CD4-positive, CD25-positive, alpha-beta regulatory T cell (primary cell): Measurements from ENCODE around the gene GPX6. TPM values are rescaled to one million over a fixed set of nuclear protein-coding genes. Genes with fewer than 3 reads are reported as not detected.

Source experiments
- ATAC-seq, 2 donors: fragments of 150-1000 bp; cut with Tn5 transposase; one replicate each; pipeline ENCODE4 v1.10.0; 2021; ENCODE audit warnings: low read depth in 2 of 2, moderate number of reproducible peaks in 2 of 2, moderate library complexity in 1 of 2
- DNase-seq, 3 donors: peaks; one replicate each; pipeline versions ENCODE4 v3.0.0 to v3.0.0-alpha.2; 2012 to 2022; ENCODE audit warnings: mixed read lengths in 1 of 3
- H3K27ac ChIP-seq: one replicate; pipeline ENCODE4 v1.7.0; 2013; ENCODE audit warnings: mild to moderate bottlenecking, low read length; ENCODE audit not compliant: insufficient read depth, poor library complexity, severe bottlenecking
- H3K27me3 ChIP-seq: one replicate; pipeline ENCODE4 v1.7.0; 2013; ENCODE audit warnings: low read length; ENCODE audit not compliant: control insufficient read depth, insufficient read depth
- H3K36me3 ChIP-seq: one replicate; pipeline ENCODE4 v1.7.0; 2013; ENCODE audit warnings: mild to moderate bottlenecking, low read length, moderate library complexity; ENCODE audit not compliant: control insufficient read depth, insufficient read depth
- H3K4me1 ChIP-seq: 2 replicates; pipeline ENCODE4 v1.7.0; 2013; ENCODE audit warnings: mild to moderate bottlenecking, low read length; ENCODE audit not compliant: insufficient read depth, control insufficient read depth, poor library complexity, severe bottlenecking
- H3K4me3 ChIP-seq: one replicate; pipeline ENCODE4 v1.7.0; 2013; ENCODE audit warnings: low read depth, mild to moderate bottlenecking, low read length, moderate library complexity
- H3K9me3 ChIP-seq, 2 experiments: 1 replicate in 1 of 2; 2 replicates in 1 of 2; pipeline ENCODE4 v1.7.0; 2013; ENCODE audit warnings: low read length in 2 of 2, mild to moderate bottlenecking in 1 of 2, moderate library complexity in 1 of 2; ENCODE audit not compliant: control insufficient read depth in 2 of 2
- H3K27ac Mint-ChIP-seq, 3 donors: one replicate each; pipeline ENCODE4 v1.8.0; 2020 to 2022; ENCODE audit warnings: mild to moderate bottlenecking in 3 of 3, mixed read lengths in 3 of 3, moderate library complexity in 2 of 3
- H3K27me3 Mint-ChIP-seq: one replicate; pipeline ENCODE4 v1.8.0; 2022; ENCODE audit warnings: mild to moderate bottlenecking, mixed read lengths
- H3K36me3 Mint-ChIP-seq: one replicate; pipeline ENCODE4 v1.8.0; 2020; ENCODE audit warnings: mixed read lengths
- H3K4me1 Mint-ChIP-seq, 4 donors: one replicate each; pipeline ENCODE4 v1.8.0; 2020 to 2022; ENCODE audit warnings: mixed read lengths in 4 of 4, mild to moderate bottlenecking in 1 of 4
- H3K4me3 Mint-ChIP-seq, 4 donors: one replicate each; pipeline ENCODE4 v1.8.0; 2020 to 2022; ENCODE audit warnings: mild to moderate bottlenecking in 4 of 4, mixed read lengths in 4 of 4, moderate library complexity in 3 of 4
- H3K9me3 Mint-ChIP-seq, 7 donors: one replicate each; pipeline ENCODE4 v1.8.0; 2020 to 2022; ENCODE audit warnings: mixed read lengths in 7 of 7, mild to moderate bottlenecking in 3 of 7, moderate library complexity in 2 of 7
- polyA plus RNA-seq, 4 donors: library from polyadenylated mRNA; unstranded; fragments of 300-500 nt; fragmentation: Illumina TruSeq; gene quantifications; one replicate each; pipeline ENCODE4 v1.2.3, GENCODE V29; 2021
- total RNA-seq: library from RNA; stranded (reverse); gene quantifications from one replicate; pipeline ENCODE4 v1.2.3, GENCODE V29; 2022

GPX6 gene
- total and polyA plus RNA-seq, 5 donors from 2014 or later: not detected

DNA sequence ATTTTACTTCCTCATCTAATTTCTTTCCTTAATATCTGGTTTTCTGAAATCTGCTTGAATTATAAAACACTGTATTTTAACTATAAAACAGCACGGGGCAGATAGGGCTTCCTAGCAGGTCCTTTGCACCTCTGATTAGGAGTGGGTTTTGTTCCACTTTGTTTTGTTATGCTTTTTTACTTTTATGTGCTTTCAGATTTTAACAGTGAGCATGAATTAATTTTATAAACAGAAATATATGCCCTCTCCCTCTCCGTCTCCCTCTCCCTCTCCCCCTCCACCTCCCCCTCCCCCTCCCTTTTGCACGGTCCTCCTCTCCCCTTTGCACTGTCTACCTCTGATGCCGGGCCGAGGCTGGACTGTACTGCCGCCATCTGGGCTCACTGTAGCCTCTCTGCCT, 14.3 kb downstream of the GPX6 start:
- H3K36me3 Mint-ChIP-seq: no peaks in the 10 kb centered on the region
- no peak for ATAC-seq
- H3K4me1 Mint-ChIP-seq: peaks cover 0 to under 1% (median 0%) of the 10 kb centered on the region in 4 donors

DNA sequence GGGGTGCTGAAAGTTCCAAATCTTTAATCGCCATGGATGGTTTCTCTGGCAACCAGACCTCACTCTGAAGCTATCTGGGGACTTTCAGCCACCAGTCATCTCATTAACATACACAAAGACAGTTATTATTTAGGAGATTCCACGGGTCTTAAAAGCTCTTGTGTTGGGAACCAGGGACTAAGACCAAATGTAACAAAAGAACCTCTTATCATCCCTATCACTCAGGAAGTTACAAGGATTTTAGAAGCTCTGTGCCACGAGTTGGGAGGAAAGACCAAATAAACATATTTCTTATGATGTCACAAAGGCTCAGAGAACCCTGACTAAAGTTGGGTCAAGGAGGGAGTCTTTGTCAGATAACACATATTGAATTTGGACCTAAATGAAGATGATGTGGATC, 17.7 kb downstream of the GPX6 start:
- no peaks in the 10 kb centered on the region for H3K36me3 Mint-ChIP-seq
- H3K27me3 Mint-ChIP-seq: peaks cover 6% of the 10 kb centered on the region
- no peak for ATAC-seq
- H3K27ac ChIP-seq: no peak overlapping the region
- H3K4me3 ChIP-seq: no peak overlapping the region
- H3K27me3 ChIP-seq: peaks cover 1% of the 10 kb centered on the region
- no peak overlapping the region for H3K4me3 Mint-ChIP-seq
- no peaks in the 10 kb centered on the region for H3K4me1 Mint-ChIP-seq
- H3K27ac Mint-ChIP-seq: no peak overlapping the region
- H3K4me1 ChIP-seq: no peaks in the 10 kb centered on the region
- DNase-seq: no peak
- no peaks in the 10 kb centered on the region for H3K9me3 ChIP-seq
- H3K9me3 Mint-ChIP-seq: peaks cover 0 to 4% (median 0%) of the 10 kb centered on the region in 7 donors
- no peaks in the 10 kb centered on the region for H3K36me3 ChIP-seq

More for the DNA sequence above, 14.3 kb downstream of the GPX6 start:
- Mint-ChIP-seq H3K27me3 (no peaks in the 10 kb centered on the region), H3K9me3 (peaks cover 0 to 6% (median 0%) of the 10 kb centered on the region in 7 donors), H3K27ac (no peak overlapping the region), H3K4me3 (no peak overlapping the region)
- DNase-seq: no peak
- Histone ChIP-seq H3K4me3 (no peak overlapping the region), H3K9me3 (no peaks in the 10 kb centered on the region), H3K36me3 (no peaks in the 10 kb centered on the region), H3K27ac (no peak overlapping the region), H3K4me1 (no peaks in the 10 kb centered on the region), H3K27me3 (peaks cover 4% of the 10 kb centered on the region)

- peaks cover 6% of the 10 kb centered on the region for H3K27me3 Mint-ChIP-seq
- H3K27ac ChIP-seq: no peak overlapping the region
- H3K4me1 Mint-ChIP-seq: no peaks in the 10 kb centered on the region
- DNase-seq (no peak), ATAC-seq (no peak)
- H3K9me3 ChIP-seq: no peaks in the 10 kb centered on the region
- no peaks in the 10 kb centered on the region for H3K4me1 ChIP-seq
- H3K27me3 ChIP-seq: peaks cover 4% of the 10 kb centered on the region
- H3K36me3 ChIP-seq: no peaks in the 10 kb centered on the region
- no peaks in the 10 kb centered on the region for H3K36me3 Mint-ChIP-seq
- H3K4me3 ChIP-seq: no peak overlapping the region
- H3K9me3 Mint-ChIP-seq: peaks cover 0 to 3% (median 0%) of the 10 kb centered on the region in 7 donors
- H3K4me3 Mint-ChIP-seq: no peak overlapping the region
- no peak overlapping the region for H3K27ac Mint-ChIP-seq
These were observed 18.3 kb downstream of the GPX6 start for GRCh38 chr6:28497306-28497705.

- Mint-ChIP-seq H3K27me3 (peaks cover 16% of the 10 kb centered on the region), H3K4me3 (no peak overlapping the region), H3K9me3 (peaks cover 0 to 3% (median 0%) of the 10 kb centered on the region in 7 donors), H3K36me3 (no peaks in the 10 kb centered on the region), H3K27ac (no peak overlapping the region), H3K4me1 (peaks cover 0 to 8% (median 3%) of the 10 kb centered on the region in 4 donors)
- no peaks in the 10 kb centered on the region for H3K36me3 ChIP-seq
- no peaks in the 10 kb centered on the region for H3K4me1 ChIP-seq
- peaks cover 9% of the 10 kb centered on the region for H3K27me3 ChIP-seq
- no peak overlapping the region for H3K27ac ChIP-seq
- H3K4me3 ChIP-seq: no peak overlapping the region
- no peak for ATAC-seq
- H3K9me3 ChIP-seq: no peaks in the 10 kb centered on the region
- DNase-seq: peak in 1 of 3 donors; percentile 38
These were observed 19.4 kb downstream of the GPX6 start for GRCh38 chr6:28496099-28496779.

DNA sequence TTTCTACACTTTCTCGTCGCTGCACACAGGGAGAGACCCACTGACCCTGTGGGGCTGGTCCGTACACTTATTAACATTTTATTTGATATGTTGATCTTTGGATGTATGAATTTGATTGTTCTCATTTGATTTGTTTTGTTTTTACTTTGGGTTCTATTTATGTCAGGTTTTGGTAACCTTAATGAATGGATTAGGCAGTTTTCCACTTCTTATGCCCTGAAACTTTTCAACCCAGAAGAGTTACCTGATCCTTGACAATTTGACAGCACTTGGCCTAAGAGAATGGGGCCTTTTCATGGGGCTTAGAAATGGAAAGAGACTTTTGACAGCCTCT, 23.6 kb downstream of the GPX6 start:
- ATAC-seq (no peak), DNase-seq (no peak)
- Mint-ChIP-seq H3K9me3 (peaks cover 0 to 4% (median 0%) of the 10 kb centered on the region in 7 donors), H3K4me3 (peak overlapping the region in 1 of 4 donors; percentile 10), H3K27ac (no peak overlapping the region), H3K36me3 (no peaks in the 10 kb centered on the region), H3K4me1 (peaks cover 0 to 26% (median 5%) of the 10 kb centered on the region in 4 donors), H3K27me3 (peaks cover 55% of the 10 kb centered on the region)
- Histone ChIP-seq H3K4me1 (peaks cover 9% of the 10 kb centered on the region), H3K27me3 (peaks cover 30% of the 10 kb centered on the region), H3K27ac (no peak overlapping the region), H3K36me3 (no peaks in the 10 kb centered on the region), H3K4me3 (no peak overlapping the region), H3K9me3 (no peaks in the 10 kb centered on the region)

DNA sequence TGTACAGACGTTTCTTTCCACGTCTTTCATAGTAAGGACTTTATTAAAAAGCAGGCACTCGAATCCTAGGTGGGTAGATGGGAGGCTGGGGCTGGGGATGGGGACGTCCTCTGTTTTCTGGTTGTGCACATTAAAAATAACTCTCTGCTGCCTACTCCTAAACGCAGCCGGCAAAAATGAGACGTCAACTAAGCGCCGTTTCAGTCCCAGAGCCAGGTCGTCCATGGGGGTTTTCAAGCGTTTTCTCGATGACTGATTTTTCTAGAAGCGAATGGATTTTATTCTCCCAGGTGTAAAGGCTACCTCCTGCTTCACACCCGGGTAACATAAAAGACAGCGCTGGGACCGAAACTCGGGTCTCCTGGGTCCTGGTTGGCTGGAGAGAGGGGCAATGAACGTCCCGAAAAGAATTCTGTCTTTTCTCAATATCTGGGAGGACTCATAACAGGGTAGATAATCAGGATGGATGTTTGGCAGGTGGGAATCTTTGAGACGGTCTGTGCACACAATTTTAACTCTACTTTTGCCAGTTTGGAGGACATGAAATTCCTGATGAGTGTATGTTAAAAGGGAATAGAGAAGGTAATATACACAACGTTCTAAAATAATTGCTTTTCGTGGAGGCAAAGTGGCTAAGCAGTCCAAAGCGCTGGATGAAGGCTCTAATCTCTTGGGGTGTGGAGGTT, 25.2 kb downstream of the GPX6 start:
- Histone ChIP-seq H3K36me3 (no peaks in the 10 kb centered on the region), H3K27me3 (peaks cover 32% of the 10 kb centered on the region), H3K4me3 (no peak overlapping the region), H3K9me3 (no peaks in the 10 kb centered on the region), H3K27ac (peak overlapping the region; percentile 14), H3K4me1 (peaks cover 9% of the 10 kb centered on the region)
- peaks cover 0 to 4% (median under 1%) of the 10 kb centered on the region in 7 donors for H3K9me3 Mint-ChIP-seq
- no peak for ATAC-seq
- H3K27me3 Mint-ChIP-seq: peaks cover 68% of the 10 kb centered on the region
- H3K4me3 Mint-ChIP-seq: peak overlapping the region in 3 of 4 donors; percentile 45 to 75 (median 56)
- H3K4me1 Mint-ChIP-seq: peaks cover 0 to 26% (median 5%) of the 10 kb centered on the region in 4 donors
- no peaks in the 10 kb centered on the region for H3K36me3 Mint-ChIP-seq
- H3K27ac Mint-ChIP-seq: no peak overlapping the region
- no peak for DNase-seq

DNA sequence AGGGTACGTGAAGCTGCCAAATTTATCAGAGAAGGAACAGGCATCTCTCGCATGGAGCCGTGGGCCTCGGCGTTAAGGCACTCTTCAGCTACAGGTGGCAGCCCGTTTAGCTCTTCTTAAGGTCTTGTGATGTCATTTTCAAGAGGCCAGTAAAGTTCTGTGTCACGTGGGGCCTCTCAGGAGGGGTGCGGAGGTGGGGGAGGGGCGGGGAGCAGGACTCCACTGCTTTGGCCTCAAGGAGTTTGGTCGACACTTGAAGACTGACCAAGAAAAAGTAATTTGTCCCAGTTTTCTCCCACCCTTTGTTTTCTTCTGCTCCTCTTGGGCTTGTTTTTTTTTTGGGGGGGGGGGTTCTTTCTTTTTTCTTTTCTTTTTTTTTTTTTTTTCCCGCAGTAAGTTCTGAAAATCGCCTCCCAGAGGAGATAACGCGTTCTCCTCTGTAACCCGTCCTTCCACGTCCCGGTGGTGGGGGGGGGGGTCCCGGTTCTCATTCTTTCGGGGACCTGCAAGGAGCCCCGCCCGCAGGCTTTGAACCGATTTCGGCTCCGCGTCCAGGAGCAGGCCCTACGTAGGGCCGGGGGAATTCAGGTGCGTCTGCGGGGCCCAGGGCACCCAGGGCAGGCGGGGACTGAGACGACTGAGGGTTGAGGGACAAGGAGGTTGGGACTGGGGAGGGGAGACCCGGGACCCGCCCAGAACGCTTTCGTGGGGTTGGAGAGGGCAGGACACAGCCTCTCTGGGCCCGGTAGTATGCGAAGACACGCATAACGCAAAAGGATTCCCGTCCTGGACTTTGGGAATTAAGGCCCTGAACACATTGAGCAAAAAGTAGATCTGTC, 26.0 kb downstream of the GPX6 start:
- H3K36me3 Mint-ChIP-seq: no peaks in the 10 kb centered on the region
- ATAC-seq (no peak), DNase-seq (peak in 2 of 3 donors; percentile 9 to 66)
- H3K4me1 Mint-ChIP-seq: peaks cover 0 to 26% (median 5%) of the 10 kb centered on the region in 4 donors
- peak overlapping the region in 3 of 4 donors; percentile 45 to 75 (median 56) for H3K4me3 Mint-ChIP-seq
- no peak overlapping the region for H3K27ac Mint-ChIP-seq
- peaks cover 0 to 8% (median 3%) of the 10 kb centered on the region in 7 donors for H3K9me3 Mint-ChIP-seq
- no peaks in the 10 kb centered on the region for H3K36me3 ChIP-seq
- peaks cover 72% of the 10 kb centered on the region for H3K27me3 Mint-ChIP-seq
- H3K27me3 ChIP-seq: peaks cover 32% of the 10 kb centered on the region
- peak overlapping the region; percentile 14 for H3K27ac ChIP-seq
- peaks cover 9% of the 10 kb centered on the region for H3K4me1 ChIP-seq
- no peaks in the 10 kb centered on the region for H3K9me3 ChIP-seq
- no peak overlapping the region for H3K4me3 ChIP-seq
